NCI-H526 (cell line): ENCODE data around the gene CTPS2.
"Not testable (repeated sequence)": the region's sequence is repeated elsewhere in the genome, so short reads cannot be mapped to it uniquely, and the experiment has no call there.

Experiments
- DNase-seq, 2 experiments: peaks; one replicate each; lab custom pipeline; 2025; lab: John Stamatoyannopoulos, UW

The CTPS2 gene

GRCh38 chrX:16604337-16604736 lies 108.1 kb downstream of the CTPS2 start:
- no peak for DNase-seq

GRCh38 chrX:16603822-16604221 lies 108.6 kb downstream of the CTPS2 start:
- DNase-seq = no peak

GRCh38 chrX:16603235-16603634 lies 109.2 kb downstream of the CTPS2 start:
- DNase-seq = not testable (repeated sequence)

- no peak for DNase-seq
Measured at GRCh38 chrX:16601885-16602284, 110.6 kb downstream of the CTPS2 start.

GRCh38 chrX:16594490-16594889 lies 118.0 kb downstream of the CTPS2 start:
- DNase-seq = no peak

GRCh38 chrX:16593801-16594200 lies 118.7 kb downstream of the CTPS2 start:
- no peak for DNase-seq

- no peak for DNase-seq
Measured at GRCh38 chrX:16592194-16592770, 120.2 kb downstream of the CTPS2 start.

GRCh38 chrX:16589826-16590225 lies 122.6 kb downstream of the CTPS2 start:
- DNase-seq = no peak

- no peak for DNase-seq
Measured at GRCh38 chrX:16589211-16589610, 123.3 kb downstream of the CTPS2 start.

- DNase-seq = no peak
Measured at GRCh38 chrX:16588266-16588665, 124.2 kb downstream of the CTPS2 start.

GRCh38 chrX:16587836-16588235 lies 124.6 kb downstream of the CTPS2 start:
- no peak for DNase-seq

GRCh38 chrX:16586377-16587112 lies 125.9 kb downstream of the CTPS2 start:
- DNase-seq = no peak

GRCh38 chrX:16585486-16586376 lies 126.7 kb downstream of the CTPS2 start:
- no peak for DNase-seq

GRCh38 chrX:16580004-16580797 lies 132.3 kb downstream of the CTPS2 start:
- DNase-seq = not testable (repeated sequence)

- no peak for DNase-seq
Measured at GRCh38 chrX:16579517-16579916, 133.0 kb downstream of the CTPS2 start.

- no peak for DNase-seq
Measured at GRCh38 chrX:16578218-16578617, 134.3 kb downstream of the CTPS2 start.

GRCh38 chrX:16577483-16578029 lies 134.9 kb downstream of the CTPS2 start:
- no peak for DNase-seq

GRCh38 chrX:16575388-16575787 lies 137.1 kb downstream of the CTPS2 start:
- not testable (repeated sequence) for DNase-seq

- no peak for DNase-seq
Measured at GRCh38 chrX:16573781-16574180, 138.7 kb downstream of the CTPS2 start.

GRCh38 chrX:16567681-16568080 lies 144.8 kb downstream of the CTPS2 start:
- no peak for DNase-seq

- no peak for DNase-seq
Measured at GRCh38 chrX:16566571-16566970, 145.9 kb downstream of the CTPS2 start.

- DNase-seq = no peak
Measured at GRCh38 chrX:16560173-16560572, 152.3 kb downstream of the CTPS2 start.
